ENCODE measurements around the gene SLC12A1.

Gene SLC12A1

GRCh38 chr15:48242015-48242414, 35.9 kb downstream of the SLC12A1 start:
- no peak for DNase-seq (ENCODE audit: low read depth in 2 of 2, low spot score in 1 of 2)

- DNase-seq (ENCODE audit: low read depth in 2 of 2, low spot score in 1 of 2): no peak
These were observed 36.4 kb downstream of the SLC12A1 start for GRCh38 chr15:48242535-48242934.

- DNase-seq (ENCODE audit: low read depth in 2 of 2, low spot score in 1 of 2): no peak
These were observed 38.8 kb downstream of the SLC12A1 start for GRCh38 chr15:48244921-48245320.

GRCh38 chr15:48248414-48248813, 42.3 kb downstream of the SLC12A1 start:
- no peak for DNase-seq (ENCODE audit: low read depth in 2 of 2, low spot score in 1 of 2)

GRCh38 chr15:48250640-48251076, 44.6 kb downstream of the SLC12A1 start:
- DNase-seq (ENCODE audit: low read depth in 2 of 2, low spot score in 1 of 2): no peak

- DNase-seq (ENCODE audit: low read depth in 2 of 2, low spot score in 1 of 2): no peak
These were observed 47.1 kb downstream of the SLC12A1 start for GRCh38 chr15:48253172-48253571.

GRCh38 chr15:48265135-48265534, 59.0 kb downstream of the SLC12A1 start:
- DNase-seq (ENCODE audit: low read depth in 2 of 2, low spot score in 1 of 2): no peak

GRCh38 chr15:48266024-48266689, 60.1 kb downstream of the SLC12A1 start:
- DNase-seq (ENCODE audit: low read depth in 2 of 2, low spot score in 1 of 2): no peak

- DNase-seq (ENCODE audit: low read depth in 2 of 2, low spot score in 1 of 2): no peak
These were observed 61.7 kb downstream of the SLC12A1 start for GRCh38 chr15:48267766-48268165.

- DNase-seq (ENCODE audit: low read depth in 2 of 2, low spot score in 1 of 2): no peak
These were observed 66.9 kb downstream of the SLC12A1 start for GRCh38 chr15:48273049-48273448.

GRCh38 chr15:48278666-48279065, 72.6 kb downstream of the SLC12A1 start:
- DNase-seq (ENCODE audit: low read depth in 2 of 2, low spot score in 1 of 2): no peak

GRCh38 chr15:48279608-48280007, 73.5 kb downstream of the SLC12A1 start:
- DNase-seq (ENCODE audit: low read depth in 2 of 2, low spot score in 1 of 2): no peak

- no peak for DNase-seq (ENCODE audit: low read depth in 2 of 2, low spot score in 1 of 2)
These were observed 75.6 kb downstream of the SLC12A1 start for GRCh38 chr15:48281674-48282073.

GRCh38 chr15:48282216-48282615, 76.1 kb downstream of the SLC12A1 start:
- DNase-seq (ENCODE audit: low read depth in 2 of 2, low spot score in 1 of 2): no peak

- DNase-seq (ENCODE audit: low read depth in 2 of 2, low spot score in 1 of 2): no peak
These were observed 77.5 kb downstream of the SLC12A1 start for GRCh38 chr15:48283396-48284145.

GRCh38 chr15:48285329-48286214, 79.5 kb downstream of the SLC12A1 start:
- DNase-seq (ENCODE audit: low read depth in 2 of 2, low spot score in 1 of 2): no peak

GRCh38 chr15:48289628-48290027, 83.5 kb downstream of the SLC12A1 start:
- no peak for DNase-seq (ENCODE audit: low read depth in 2 of 2, low spot score in 1 of 2)

- DNase-seq (ENCODE audit: low read depth in 2 of 2, low spot score in 1 of 2): no peak
These were observed 86.4 kb downstream of the SLC12A1 start for GRCh38 chr15:48292458-48292857.

- DNase-seq (ENCODE audit: low read depth in 2 of 2, low spot score in 1 of 2): no peak
These were observed 91.6 kb downstream of the SLC12A1 start for GRCh38 chr15:48297668-48298067.

- DNase-seq (ENCODE audit: low read depth in 2 of 2, low spot score in 1 of 2): no peak
These were observed 92.8 kb downstream of the SLC12A1 start for GRCh38 chr15:48298914-48299313.

- DNase-seq (ENCODE audit: low read depth in 2 of 2, low spot score in 1 of 2): no peak
These were observed 93.9 kb downstream of the SLC12A1 start for GRCh38 chr15:48300038-48300437.

GRCh38 chr15:48304398-48304797, 98.3 kb downstream of the SLC12A1 start:
- DNase-seq (ENCODE audit: low read depth in 2 of 2, low spot score in 1 of 2): no peak

Data from stimulated activated CD8-positive, alpha-beta memory T cell treated with anti-CD3 and anti-CD28 coated beads, Interleukin-4, amount 100 ng/mL, for 4 hours (primary cell).